HEK293 (cell line): ENCODE data around the gene MCTP1.

Source experiments
- CTCF ChIP-seq: fragments of 450-650 bp; formaldehyde crosslinking; IDR thresholded peaks from 2 replicates; pipeline ENCODE4 v1.5.1; 2016; ENCODE audit warnings: missing biosample characterization, missing genetic modification characterization
- ZBTB44 ChIP-seq: fragments of 450-650 bp; IDR thresholded peaks from 2 replicates; pipeline ENCODE4 v1.5.1; 2018; ENCODE audit warnings: missing biosample characterization, mild to moderate bottlenecking, missing genetic modification characterization
- ZBTB7A ChIP-seq: fragments of 450-650 bp; formaldehyde crosslinking; IDR thresholded peaks from 2 replicates; pipeline ENCODE4 v1.5.1; 2016; ENCODE audit warnings: low read depth, missing biosample characterization, missing genetic modification characterization
- ZBTB8A ChIP-seq: fragments of 450-650 bp; formaldehyde crosslinking; IDR thresholded peaks from 2 replicates; pipeline ENCODE4 v1.5.1; 2016; ENCODE audit warnings: missing biosample characterization, missing genetic modification characterization
- ZNF138 ChIP-seq: fragments of 450-650 bp; formaldehyde crosslinking; IDR thresholded peaks from 2 replicates; pipeline ENCODE4 v1.5.1; 2016; ENCODE audit warnings: missing biosample characterization, missing genetic modification characterization, borderline replicate concordance
- ZNF169 ChIP-seq: fragments of 450-650 bp; formaldehyde crosslinking; IDR thresholded peaks from 2 replicates; pipeline ENCODE4 v1.5.1; 2016; ENCODE audit warnings: missing biosample characterization, missing genetic modification characterization
- ZNF670 ChIP-seq: fragments of 450-650 bp; formaldehyde crosslinking; IDR thresholded peaks from 2 replicates; pipeline ENCODE4 v1.5.1; 2016; ENCODE audit warnings: missing biosample characterization, missing genetic modification characterization, low read depth
- ZNF76 ChIP-seq: fragments of 450-650 bp; formaldehyde crosslinking; IDR thresholded peaks from 2 replicates; pipeline ENCODE4; 2016; ENCODE audit warnings: low read depth, missing biosample characterization, missing genetic modification characterization, borderline replicate concordance
- ZSCAN18 ChIP-seq: fragments of 450-650 bp; formaldehyde crosslinking; IDR thresholded peaks from 2 replicates; pipeline ENCODE4 v1.5.1; 2016; ENCODE audit warnings: missing biosample characterization, missing genetic modification characterization
- TF ChIP-seq, protein P1 (sequence below): fragments of 450-650 bp; formaldehyde crosslinking; conservative IDR thresholded peaks from 2 replicates; pipeline ENCODE4 v1.5.1; 2016; ENCODE audit warnings: low read depth, missing biosample characterization, missing genetic modification characterization

GRCh38 chr5:95261437-95262175 is 23.3 kb downstream of the MCTP1 start:
- TF ChIP-seq CTCF (tag by site-specific recombination) = no peak
- no peak for TF ChIP-seq ZSCAN18
- no peak for TF ChIP-seq ZBTB44 (tag by site-specific recombination)
- TF ChIP-seq ZNF670 (tag by site-specific recombination) = no peak
- TF ChIP-seq, protein P1, sequence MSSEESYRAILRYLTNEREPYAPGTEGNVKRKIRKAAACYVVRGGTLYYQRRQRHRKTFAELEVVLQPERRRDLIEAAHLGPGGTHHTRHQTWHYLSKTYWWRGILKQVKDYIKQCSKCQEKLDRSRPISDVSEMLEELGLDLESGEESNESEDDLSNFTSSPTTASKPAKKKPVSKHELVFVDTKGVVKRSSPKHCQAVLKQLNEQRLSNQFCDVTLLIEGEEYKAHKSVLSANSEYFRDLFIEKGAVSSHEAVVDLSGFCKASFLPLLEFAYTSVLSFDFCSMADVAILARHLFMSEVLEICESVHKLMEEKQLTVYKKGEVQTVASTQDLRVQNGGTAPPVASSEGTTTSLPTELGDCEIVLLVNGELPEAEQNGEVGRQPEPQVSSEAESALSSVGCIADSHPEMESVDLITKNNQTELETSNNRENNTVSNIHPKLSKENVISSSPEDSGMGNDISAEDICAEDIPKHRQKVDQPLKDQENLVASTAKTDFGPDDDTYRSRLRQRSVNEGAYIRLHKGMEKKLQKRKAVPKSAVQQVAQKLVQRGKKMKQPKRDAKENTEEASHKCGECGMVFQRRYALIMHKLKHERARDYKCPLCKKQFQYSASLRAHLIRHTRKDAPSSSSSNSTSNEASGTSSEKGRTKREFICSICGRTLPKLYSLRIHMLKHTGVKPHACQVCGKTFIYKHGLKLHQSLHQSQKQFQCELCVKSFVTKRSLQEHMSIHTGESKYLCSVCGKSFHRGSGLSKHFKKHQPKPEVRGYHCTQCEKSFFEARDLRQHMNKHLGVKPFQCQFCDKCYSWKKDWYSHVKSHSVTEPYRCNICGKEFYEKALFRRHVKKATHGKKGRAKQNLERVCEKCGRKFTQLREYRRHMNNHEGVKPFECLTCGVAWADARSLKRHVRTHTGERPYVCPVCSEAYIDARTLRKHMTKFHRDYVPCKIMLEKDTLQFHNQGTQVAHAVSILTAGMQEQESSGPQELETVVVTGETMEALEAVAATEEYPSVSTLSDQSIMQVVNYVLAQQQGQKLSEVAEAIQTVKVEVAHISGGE (tag by site-specific recombination) = no peak
- no peak for TF ChIP-seq ZNF138 (tag by site-specific recombination)
- no peak for TF ChIP-seq ZBTB7A (tag by site-specific recombination)
- TF ChIP-seq ZBTB8A = no peak
- TF ChIP-seq ZNF76 (tag by site-specific recombination) = no peak
- no peak for TF ChIP-seq ZNF169 (tag by site-specific recombination)
